ENCODE measurements around the gene TAF11L9.
"Not testable (repeated sequence)": the region's sequence is repeated elsewhere in the genome, so short reads cannot be mapped to it uniquely, and the experiment has no call there.

The TAF11L9 gene

DNA sequence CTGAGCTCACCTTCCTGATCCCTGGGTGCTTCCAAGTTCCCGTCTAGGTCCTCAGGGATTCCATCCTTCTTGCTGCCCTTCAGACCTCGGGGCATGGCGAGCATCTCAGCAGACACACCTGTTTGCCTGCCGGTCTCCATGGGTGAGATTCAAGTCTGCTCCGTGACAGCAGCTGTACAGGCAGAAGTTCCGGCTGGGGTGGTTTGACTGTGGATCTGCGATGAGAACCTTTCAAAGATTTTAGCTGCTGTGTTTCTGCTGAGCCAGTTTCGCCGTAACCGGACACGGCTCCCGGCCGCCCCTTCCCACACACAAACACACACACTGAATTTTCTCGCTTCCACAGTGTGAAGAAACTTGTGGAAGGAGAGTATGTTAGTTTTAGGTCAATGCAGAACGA is at the start of gene TAF11L9:
TSS of gene TAF11L9 (minus strand) at position 140 of the 400 bp plus-strand sequence.
- not testable (repeated sequence) for DNase-seq (ENCODE audit: low read depth in 3 of 3, low spot score in 1 of 3)

- no peak for DNase-seq (ENCODE audit: low read depth in 3 of 3, low spot score in 1 of 3)
Observed at GRCh38 chr5:17634160-17634559, 40.0 kb upstream of the TAF11L9 start, which contains the start of gene TAF11L14. TAF11L14 (plus strand) TSS chr5:17634460.

- not testable (repeated sequence) for DNase-seq (ENCODE audit: low read depth in 3 of 3, low spot score in 1 of 3)
Observed at GRCh38 chr5:17631788-17632187, 37.6 kb upstream of the TAF11L9 start, which contains the start of gene TAF11L13. TAF11L13 (plus strand) TSS chr5:17632088.

GRCh38 chr5:17625686-17626085 is 31.5 kb upstream of the TAF11L9 start:
- no peak for DNase-seq (ENCODE audit: low read depth in 3 of 3, low spot score in 1 of 3)

- DNase-seq (ENCODE audit: low read depth in 3 of 3, low spot score in 1 of 3) = no peak
Observed at GRCh38 chr5:17620627-17621026, 26.4 kb upstream of the TAF11L9 start.

GRCh38 chr5:17619354-17619753 is 25.2 kb upstream of the TAF11L9 start:
- no peak for DNase-seq (ENCODE audit: low read depth in 3 of 3, low spot score in 1 of 3)

GRCh38 chr5:17614872-17615605 is 20.8 kb upstream of the TAF11L9 start:
- no peak for DNase-seq (ENCODE audit: low read depth in 3 of 3, low spot score in 1 of 3)

DNA sequence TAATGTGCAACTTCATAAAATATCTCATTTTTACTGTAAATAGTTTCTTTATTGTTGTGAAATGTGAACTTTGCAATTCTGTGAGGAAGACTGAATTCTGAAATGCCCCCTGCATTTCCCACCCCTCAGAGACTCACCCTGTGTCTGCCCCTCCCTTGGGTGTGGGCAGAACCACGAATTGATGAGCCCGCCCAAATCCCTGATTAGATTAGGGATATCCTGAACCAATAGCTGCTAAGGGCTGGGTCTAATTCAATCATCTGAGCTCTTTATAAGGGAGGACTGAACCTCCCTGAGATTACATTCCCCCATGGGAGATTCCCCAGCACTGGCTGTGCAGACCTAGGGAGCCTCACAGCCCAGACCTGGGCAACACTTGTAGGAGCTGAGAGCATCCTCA is 15.9 kb upstream of the TAF11L9 start, which contains the start of gene TAF11L12:
TSS of gene TAF11L12 (plus strand) at position 301 of the 400 bp plus-strand sequence.
- not testable (repeated sequence) for DNase-seq (ENCODE audit: low read depth in 3 of 3, low spot score in 1 of 3)

DNA sequence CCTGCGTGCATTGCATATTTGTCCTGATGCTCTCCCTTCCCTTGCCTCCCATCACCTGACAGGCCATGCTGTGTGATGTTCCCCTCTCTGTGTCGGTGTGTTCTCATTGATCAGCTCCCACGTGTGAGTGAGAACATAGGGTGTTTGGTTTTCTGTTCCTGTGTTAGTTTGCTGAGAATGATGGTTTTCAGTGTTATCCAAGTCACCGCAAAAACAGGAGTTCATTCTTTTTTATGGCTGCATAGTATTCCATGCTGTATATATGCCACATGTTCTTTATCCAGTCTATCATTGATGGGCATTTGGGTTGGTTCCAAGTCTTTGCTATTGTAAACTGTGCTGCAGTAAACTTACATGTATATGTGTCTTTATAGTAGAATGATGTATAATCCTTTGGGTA is 13.3 kb upstream of the TAF11L9 start:
- DNase-seq (ENCODE audit: low read depth in 3 of 3, low spot score in 1 of 3) = not testable (repeated sequence)

- no peak for DNase-seq (ENCODE audit: low read depth in 3 of 3, low spot score in 1 of 3)
Observed at GRCh38 chr5:17604951-17605350, 10.8 kb upstream of the TAF11L9 start.

- DNase-seq (ENCODE audit: low read depth in 3 of 3, low spot score in 1 of 3) = not testable (repeated sequence)
Observed at GRCh38 chr5:17603880-17604279, 9.7 kb upstream of the TAF11L9 start, which contains the start of gene TAF11L11. TAF11L11 (plus strand) TSS chr5:17604183.

GRCh38 chr5:17597728-17598127 is 3.5 kb upstream of the TAF11L9 start, which contains the start of gene TAF11L10:
TAF11L10 (minus strand) TSS chr5:17597828.
- not testable (repeated sequence) for DNase-seq (ENCODE audit: low read depth in 3 of 3, low spot score in 1 of 3)

GRCh38 chr5:17590860-17591259 is 3.3 kb downstream of the TAF11L9 start, which contains the start of gene TAF11L8:
TAF11L8 (minus strand) TSS chr5:17590960.
- DNase-seq (ENCODE audit: low read depth in 3 of 3, low spot score in 1 of 3) = not testable (repeated sequence)

GRCh38 chr5:17585658-17586057 is 8.5 kb downstream of the TAF11L9 start, which contains the start of gene TAF11L7:
TAF11L7 (minus strand) TSS chr5:17585758.
- not testable (repeated sequence) for DNase-seq (ENCODE audit: low read depth in 3 of 3, low spot score in 1 of 3)

Measured in stimulated activated CD4-positive, alpha-beta T cell treated with anti-CD3 and anti-CD28 coated beads, TNF-alpha, amount 100 ng/mL, for 1 hour (primary cell).